ENCODE measurements around the gene MDM4. TPM values are rescaled to one million over a fixed set of nuclear protein-coding genes. Genes with fewer than 3 reads are reported as not detected.

The MDM4 gene
- total and polyA plus RNA-seq, 2 donors (not counting 3 experiments of a cell fraction or from before 2014, with no cell fraction given) = 11.7 to 67.0 TPM

GRCh38 chr1:204565617-204566582 is 49.7 kb downstream of the MDM4 start:
- BruUV-seq (replicated peaks) = no TSS peak
- Histone ChIP-seq H3K9me1 (replicated peaks; ENCODE audit: control insufficient read depth, extremely low read depth, insufficient read depth, low read length) (no peaks in the 10 kb centered on the region), H4K20me1 (replicated peaks; ENCODE audit: control insufficient read depth, extremely low read depth, insufficient read depth, low read length) (no peaks in the 10 kb centered on the region), H3K36me3 (ENCODE audit: control insufficient read depth in 2 of 2, extremely low read depth in 1 of 2, insufficient read depth in 2 of 2, low read length in 2 of 2) (no peaks in the 10 kb centered on the region), H3K4me2 (ENCODE audit: insufficient read depth, low read length) (no peak overlapping the region), H3K79me2 (ENCODE audit: control insufficient read depth, insufficient read depth, low read length) (no peaks in the 10 kb centered on the region), H2AFZ (ENCODE audit: low read depth, low read length) (no peak overlapping the region), H3K9me3 (replicated peaks; ENCODE audit: control insufficient read depth, insufficient read depth, low read length) (no peaks in the 10 kb centered on the region), H3K27ac (ENCODE audit: insufficient read depth, low read depth, low read length) (no peak overlapping the region), H3K9ac (replicated peaks; ENCODE audit: extremely low read depth, insufficient read depth, low read length) (no peak overlapping the region), H3K4me1 (ENCODE audit: control insufficient read depth, extremely low read depth, insufficient read depth, low read length) (no peaks in the 10 kb centered on the region), H3K27me3 (ENCODE audit: control insufficient read depth in 2 of 2, insufficient read depth in 2 of 2, low read length in 2 of 2) (no peaks in the 10 kb centered on the region), H3K4me3 (replicated peaks in 1 of 3; ENCODE audit: insufficient read depth in 1 of 3, low read depth in 1 of 3, low read length in 3 of 3) (no peak overlapping the region)
- intact Hi-C loops (cut with micrococcal nuclease) (loop anchor here (1.0 to 5.0 kb wide), 4 partner anchors 181 to 375 kb away; no protein-coding TSS in a partner anchor), dilution Hi-C loops (cut with MboI; ENCODE audit: extremely low pct_ligation_motif_present, low sequenced_read_pairs) (no loop called here)
- peak; percentile 75 for DNase-seq (ENCODE audit: low read depth, low spot score)
- FAIRE-seq = peak; percentile 85
- POLR2A ChIA-PET = interaction anchor here (0.7 to 1.0 kb wide), 2 partner anchors 50 to 238 kb away, joined by 3 read pairs; no protein-coding TSS in a partner anchor
- CTCF ChIA-PET = interaction anchor here (0.7 to 5.9 kb wide), 31 partner anchors 9 to 496 kb away, joined by 3 to 265 read pairs (median 5); partner anchors contain the start of gene MDM4
- TF ChIP-seq GATA2 (IDR thresholded peaks at IDR 0.05; ENCODE audit: insufficient read depth, insufficient read length, low read depth, low read length) = no peak
- TF ChIP-seq EZH2 (IDR thresholded peaks at IDR 0.05; ENCODE audit: borderline replicate concordance, low read depth, low read length, severe bottlenecking) = no peak
- no peak for TF ChIP-seq FOS (IDR thresholded peaks at IDR 0.05; ENCODE audit: borderline replicate concordance, insufficient read depth, low read length)
- no peak for TF ChIP-seq JUN (IDR thresholded peaks at IDR 0.05; ENCODE audit: borderline replicate concordance, insufficient read depth, insufficient read length, low read depth)
- TF ChIP-seq POLR2A (IDR thresholded peaks at IDR 0.05; ENCODE audit: low read depth, low read length) = no peak
- TF ChIP-seq CTCF (IDR thresholded peaks at IDR 0.05; ENCODE audit: extremely low read depth in 1 of 2, insufficient read depth in 1 of 2, low read depth in 1 of 2, low read length in 2 of 2) = peak; percentile 64 to 71
- TF ChIP-seq MAX (IDR thresholded peaks at IDR 0.05; ENCODE audit: insufficient read depth, insufficient read length) = no peak
- no peak for TF ChIP-seq POLR2AphosphoS5 (IDR thresholded peaks at IDR 0.05; ENCODE audit: insufficient read depth, low read depth, low read length)
- no peak for TF ChIP-seq MYC (IDR thresholded peaks at IDR 0.05; ENCODE audit: low read depth, low read length)

Measured in endothelial cell of umbilical vein (primary cell).